B cell (primary cell): ENCODE results near the gene WARS2. TPM values are rescaled to one million over a fixed set of nuclear protein-coding genes. Genes with fewer than 3 reads are reported as not detected.

Source experiments
- ATAC-seq: fragments of 200-7000 bp; cut with Tn5 transposase; one replicate; pipeline ENCODE4 v1.10.0; 2021; ENCODE audit warnings: low read depth, mild to moderate bottlenecking, moderate number of reproducible peaks, moderate library complexity
- CTCF ChIA-PET: fragments of 350-600 bp; sonication (Branson Sonifier 250); formaldehyde crosslinking; loops from one replicate; lab custom pipeline; 2021; ENCODE audit warnings: antibody characterized with exemption, inconsistent platforms; lab: Charles Lee
- POLR2A ChIA-PET: fragments of 350-600 bp; sonication (Branson Sonifier 250); formaldehyde crosslinking; loops from one replicate; lab custom pipeline; 2021; ENCODE audit warnings: antibody characterized with exemption; lab: Charles Lee
- DNase-seq: peaks from one replicate; pipeline ENCODE4 v3.0.0; 2013
- H2AFZ ChIP-seq: 2 replicates; pipeline ENCODE4 v1.6.1; 2012; ENCODE audit warnings: mild to moderate bottlenecking, low read depth, low read length; ENCODE audit not compliant: insufficient read depth, poor library complexity, severe bottlenecking
- H3K27ac ChIP-seq, 2 donors: 1 replicate in 1 of 2; 2 replicates in 1 of 2; pipeline ENCODE4 v1.5.1; 2012 to 2013; ENCODE audit warnings: low read length in 2 of 2, mild to moderate bottlenecking in 2 of 2, moderate library complexity in 1 of 2
- H3K27me3 ChIP-seq, 4 experiments: fragments of 200-600 bp in 1 of 4; sonication (generic) in 1 of 4; replicated peaks in 1 of 4; 1 replicate in 2 of 4; 2 replicates in 2 of 4; pipeline versions ENCODE4 v1.6.1 to v1.7.0; 2013 to 2016; ENCODE audit warnings: low read length in 3 of 4, mild to moderate bottlenecking in 2 of 4, mixed read lengths in 1 of 4, moderate library complexity in 1 of 4; ENCODE audit not compliant: insufficient read depth in 4 of 4, control insufficient read depth in 3 of 4; ENCODE audit errors: control extremely low read depth in 1 of 4
- H3K36me3 ChIP-seq, 2 experiments: replicated peaks in 1 of 2; 1 replicate in 1 of 2; 2 replicates in 1 of 2; pipeline versions ENCODE4 v1.6.1 to v1.7.1; 2013; ENCODE audit warnings: low read length in 1 of 2; ENCODE audit not compliant: insufficient read depth in 2 of 2, control insufficient read depth in 1 of 2; ENCODE audit errors: control extremely low read depth in 1 of 2, extremely low read depth in 1 of 2
- H3K4me1 ChIP-seq, 2 donors: fragments of 200-600 bp in 1 of 2; sonication (generic) in 1 of 2; 1 replicate in 1 of 2; 2 replicates in 1 of 2; pipeline versions ENCODE4 v1.5.1 to v1.6.1; 2013 to 2017; ENCODE audit warnings: low read length in 2 of 2; ENCODE audit not compliant: control insufficient read depth in 2 of 2, insufficient read depth in 2 of 2
- H3K4me2 ChIP-seq: replicated peaks from 2 replicates; pipeline ENCODE3; 2012; ENCODE audit warnings: mild to moderate bottlenecking, low read depth, low read length; ENCODE audit not compliant: poor library complexity, severe bottlenecking
- H3K4me3 ChIP-seq, 5 experiments: fragments of 200-600 bp in 1 of 5; sonication (generic) in 1 of 5; 1 replicate in 3 of 5; 2 replicates in 2 of 5; pipeline versions ENCODE4 v1.5.1 to v1.7.0; 2011 to 2016; ENCODE audit warnings: low read length in 4 of 5, mild to moderate bottlenecking in 4 of 5, low read depth in 2 of 5, control low read depth in 1 of 5, moderate library complexity in 1 of 5; ENCODE audit not compliant: insufficient read depth in 1 of 5; ENCODE audit errors: control extremely low read depth in 1 of 5, extremely low read depth in 1 of 5
- H3K79me2 ChIP-seq: fragments of 200-600 bp; sonication (generic); one replicate; pipeline ENCODE4 v1.6.0; 2016; ENCODE audit warnings: low read length; ENCODE audit not compliant: control insufficient read depth, insufficient read depth
- H3K9ac ChIP-seq: fragments of 200-600 bp; sonication (generic); 2 replicates; pipeline ENCODE4 v1.6.1; 2017; ENCODE audit warnings: mild to moderate bottlenecking, low read length, moderate library complexity
- H3K9me3 ChIP-seq, 3 donors: one replicate each; pipeline versions ENCODE4 v1.6.1 to v1.7.1; 2013; ENCODE audit warnings: low read length in 2 of 3; ENCODE audit not compliant: control insufficient read depth in 2 of 3, insufficient read depth in 1 of 3; ENCODE audit errors: control extremely low read depth in 1 of 3
- H4K20me1 ChIP-seq: 2 replicates; pipeline ENCODE4 v1.6.0; 2012; ENCODE audit warnings: mild to moderate bottlenecking, low read length; ENCODE audit not compliant: insufficient read depth, control insufficient read depth, poor library complexity, severe bottlenecking
- H3K27ac Mint-ChIP-seq: one replicate; pipeline ENCODE4 v1.8.0; 2021; ENCODE audit warnings: mixed read lengths
- H3K27me3 Mint-ChIP-seq: one replicate; pipeline ENCODE4 v1.8.0; 2021; ENCODE audit warnings: mixed read lengths
- H3K4me1 Mint-ChIP-seq: one replicate; pipeline ENCODE4 v1.8.0; 2021; ENCODE audit warnings: mixed read lengths
- H3K4me3 Mint-ChIP-seq: one replicate; pipeline ENCODE4 v1.8.0; 2021; ENCODE audit warnings: mixed read lengths
- H3K9me3 Mint-ChIP-seq: one replicate; pipeline ENCODE4 v1.8.0; 2022; ENCODE audit warnings: mixed read lengths; ENCODE audit not compliant: insufficient read depth
- EZH2 ChIP-seq: IDR thresholded peaks from 2 replicates; pipeline ENCODE4 v1.6.1; 2012; ENCODE audit warnings: borderline replicate concordance, low read depth, mild to moderate bottlenecking, moderate library complexity, low read length; ENCODE audit not compliant: insufficient read depth, poor library complexity, severe bottlenecking
- WGBS: methylation state at CpG from one replicate; pipeline ENCODE4 v1.1.5; 2013; ENCODE audit warnings: missing lambda C conversion rate; ENCODE audit not compliant: insufficient coverage; 5-methylcytosine and 5-hydroxymethylcytosine counted together
- intact Hi-C: fragments of 100-400 bp; cut with micrococcal nuclease; formaldehyde crosslinking; loops from one replicate; pipeline ENCODE4 v1.10.0; 2022
- polyA plus RNA-seq: library from polyadenylated mRNA; depleted of rRNA; stranded (reverse); fragments of >200 nt; gene quantifications from 2 replicates; pipeline ENCODE4 v1.2.3, GENCODE V29; 2012
- total RNA-seq, 2 donors: library from RNA; stranded (reverse); fragments of 120-200 nt in 1 of 2; gene quantifications; 1 replicate in 1 of 2; 2 replicates in 1 of 2; pipeline versions ENCODE4 v1.2.3 to v1.2.4, GENCODE V29; 2013 to 2022
- TF ChIP-seq, protein P1 (sequence below): fragments of 200-600 bp; IDR thresholded peaks from one replicate; pipeline ENCODE4 v1.8.0; 2022; ENCODE audit warnings: antibody characterized with exemption, mild to moderate bottlenecking

Gene WARS2
- total and polyA plus RNA-seq, 2 donors (not counting 1 experiment from before 2014, with no cell fraction given) = 4.2 to 14.3 TPM

DNA sequence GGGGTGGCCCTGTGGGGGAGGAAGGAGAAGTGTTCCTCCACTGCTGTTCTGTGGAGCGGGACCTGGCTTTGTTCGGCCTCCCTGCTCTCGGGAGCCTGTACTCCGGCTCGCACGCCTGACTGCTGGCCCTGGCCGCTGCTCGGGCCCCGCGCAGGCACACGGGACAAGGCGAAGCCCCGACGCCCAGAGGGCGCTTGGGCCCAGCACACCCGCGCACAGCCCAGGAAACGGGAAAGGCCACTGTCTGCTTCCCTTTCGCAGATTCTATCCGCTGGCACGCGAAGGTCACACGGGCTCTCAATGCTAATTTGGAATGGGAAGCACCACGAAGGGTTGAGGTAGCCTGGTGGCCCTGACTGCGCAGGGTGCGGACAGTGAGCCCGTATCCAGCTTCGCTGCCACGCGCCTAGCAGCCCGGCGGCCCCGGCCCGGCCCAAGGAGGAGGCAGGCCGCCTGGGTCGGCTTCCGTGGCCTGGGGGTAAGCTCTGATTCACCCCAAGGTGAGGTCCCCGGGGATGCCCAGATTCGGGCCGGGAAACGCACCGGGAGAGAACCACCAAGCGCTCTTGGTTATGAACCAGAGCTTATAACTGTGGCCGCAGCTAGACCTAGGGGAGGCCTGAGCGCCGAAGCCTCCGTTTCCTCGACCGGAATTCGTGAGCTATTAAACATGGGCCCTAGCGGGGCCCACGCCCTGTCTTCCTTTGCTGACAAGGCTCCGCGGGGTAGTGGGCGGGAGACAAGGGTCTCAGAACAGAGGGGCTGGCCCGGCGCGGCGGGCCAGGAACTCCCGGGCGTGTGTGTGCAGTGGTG, 132.6 kb downstream of the WARS2 start:
- Histone ChIP-seq H3K9me3 (peaks cover 0 to 31% (median 3%) of the 10 kb centered on the region in 3 donors), H3K27me3 (peaks cover 3 to 65% (median 59%) of the 10 kb centered on the region in 4 experiments), H4K20me1 (no peaks in the 10 kb centered on the region), H3K4me3 (peak overlapping the region in 3 of 5 experiments; percentile 1 to 3 (median 1)), H3K4me1 (peaks cover 18 to 22% of the 10 kb centered on the region in 2 donors), H3K36me3 (no peaks in the 10 kb centered on the region), H2AFZ (peak overlapping the region; percentile 49), H3K79me2 (no peaks in the 10 kb centered on the region), H3K9ac (peak overlapping the region; percentile 31), H3K27ac (no peak overlapping the region), H3K4me2 (peak overlapping the region; percentile 63)
- H3K27me3 Mint-ChIP-seq = peaks cover 74% of the 10 kb centered on the region
- TF ChIP-seq, protein P1, sequence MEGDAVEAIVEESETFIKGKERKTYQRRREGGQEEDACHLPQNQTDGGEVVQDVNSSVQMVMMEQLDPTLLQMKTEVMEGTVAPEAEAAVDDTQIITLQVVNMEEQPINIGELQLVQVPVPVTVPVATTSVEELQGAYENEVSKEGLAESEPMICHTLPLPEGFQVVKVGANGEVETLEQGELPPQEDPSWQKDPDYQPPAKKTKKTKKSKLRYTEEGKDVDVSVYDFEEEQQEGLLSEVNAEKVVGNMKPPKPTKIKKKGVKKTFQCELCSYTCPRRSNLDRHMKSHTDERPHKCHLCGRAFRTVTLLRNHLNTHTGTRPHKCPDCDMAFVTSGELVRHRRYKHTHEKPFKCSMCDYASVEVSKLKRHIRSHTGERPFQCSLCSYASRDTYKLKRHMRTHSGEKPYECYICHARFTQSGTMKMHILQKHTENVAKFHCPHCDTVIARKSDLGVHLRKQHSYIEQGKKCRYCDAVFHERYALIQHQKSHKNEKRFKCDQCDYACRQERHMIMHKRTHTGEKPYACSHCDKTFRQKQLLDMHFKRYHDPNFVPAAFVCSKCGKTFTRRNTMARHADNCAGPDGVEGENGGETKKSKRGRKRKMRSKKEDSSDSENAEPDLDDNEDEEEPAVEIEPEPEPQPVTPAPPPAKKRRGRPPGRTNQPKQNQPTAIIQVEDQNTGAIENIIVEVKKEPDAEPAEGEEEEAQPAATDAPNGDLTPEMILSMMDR = no peak
- TF ChIP-seq EZH2 = no peak
- ATAC-seq (peak; percentile 28), DNase-seq (peak; percentile 34)
- peak overlapping the region; percentile 85 for H3K4me3 Mint-ChIP-seq
- CTCF ChIA-PET = interaction anchor here (0.6 to 2.0 kb wide), 8 partner anchors 12 to 860 kb away, joined by 3 to 15 read pairs (median 4); no protein-coding TSS in a partner anchor
- WGBS = 9% methylated on average over 56 of the region's 61 CpGs
- POLR2A ChIA-PET = interaction anchor here (0.7 kb wide), 1 partner anchor 1078 kb away, joined by 3 read pairs; the partner anchor contains the start of genes GDAP2 and WDR3
- peaks cover 6% of the 10 kb centered on the region for H3K9me3 Mint-ChIP-seq
- H3K27ac Mint-ChIP-seq = no peak overlapping the region
- intact Hi-C loops = loop anchor here (2.0 kb wide), 1 partner anchor 23 kb away; no protein-coding TSS in a partner anchor
- peaks cover 17% of the 10 kb centered on the region for H3K4me1 Mint-ChIP-seq

DNA sequence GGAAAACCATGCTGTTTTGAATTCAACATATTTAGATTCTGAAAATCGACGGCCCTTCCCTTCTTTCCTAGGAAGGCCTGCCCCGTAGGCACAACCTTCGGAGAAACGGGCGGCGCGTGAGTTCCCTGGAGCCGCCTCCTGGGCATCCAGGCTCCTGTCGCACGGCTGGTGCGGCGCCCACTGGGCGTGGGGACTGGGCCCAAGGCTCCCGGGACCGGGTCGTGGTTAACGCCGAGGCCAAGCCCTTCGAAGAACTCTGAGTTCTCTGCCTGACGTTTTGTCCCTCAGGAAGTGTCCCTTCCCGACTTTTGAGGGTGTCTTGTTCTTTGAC, 133.1 kb downstream of the WARS2 start:
- DNase-seq (no peak), ATAC-seq (no peak)
- Histone ChIP-seq H3K36me3 (no peaks in the 10 kb centered on the region), H3K4me3 (no peak overlapping the region), H3K27ac (no peak overlapping the region), H3K27me3 (peaks cover 3 to 71% (median 63%) of the 10 kb centered on the region in 4 experiments), H3K79me2 (no peaks in the 10 kb centered on the region), H4K20me1 (no peaks in the 10 kb centered on the region), H2AFZ (no peak overlapping the region), H3K4me2 (peak overlapping the region; percentile 63), H3K9ac (no peak overlapping the region), H3K9me3 (peaks cover 0 to 31% (median 3%) of the 10 kb centered on the region in 3 donors), H3K4me1 (peaks cover 18 to 22% of the 10 kb centered on the region in 2 donors)
- CTCF ChIA-PET = interaction anchor here (1.2 kb wide), 1 partner anchor 28 kb away, joined by 3 read pairs; no protein-coding TSS in a partner anchor
- TF ChIP-seq, protein P1 = no peak
- TF ChIP-seq EZH2 = no peak
- no peak overlapping the region for H3K27ac Mint-ChIP-seq
- H3K4me1 Mint-ChIP-seq = peaks cover 17% of the 10 kb centered on the region
- POLR2A ChIA-PET = no interaction called here
- H3K9me3 Mint-ChIP-seq = peaks cover 6% of the 10 kb centered on the region
- H3K4me3 Mint-ChIP-seq = peak overlapping the region; percentile 13
- WGBS = 17% methylated on average over 22 of the region's 22 CpGs
- H3K27me3 Mint-ChIP-seq = peaks cover 73% of the 10 kb centered on the region
- intact Hi-C loops = no loop called here
